Neutrophil (primary cell): Measurements from ENCODE around the gene DNAJC5G.

ENCODE experiments used
- H3K27ac ChIP-seq: fragments of 200-600 bp; sonication (generic); 2 replicates; pipeline ENCODE4 v1.5.1; 2016; ENCODE audit warnings: mild to moderate bottlenecking, moderate library complexity
- H3K27me3 ChIP-seq: fragments of 200-600 bp; sonication (generic); 2 replicates; pipeline ENCODE4 v1.6.0; 2016; ENCODE audit warnings: mild to moderate bottlenecking
- H3K36me3 ChIP-seq: fragments of 200-600 bp; sonication (generic); 2 replicates; pipeline ENCODE4 v1.5.1; 2017
- H3K4me1 ChIP-seq, 2 experiments: fragments of 200-600 bp in 1 of 2; sonication (generic) in 1 of 2; 1 replicate in 1 of 2; 2 replicates in 1 of 2; pipeline versions ENCODE4 v1.5.1 to v1.6.1; 2013 to 2016; ENCODE audit warnings: low read depth in 1 of 2, low read length in 1 of 2, mild to moderate bottlenecking in 1 of 2, moderate library complexity in 1 of 2; ENCODE audit not compliant: control insufficient read depth in 1 of 2, insufficient read depth in 1 of 2
- H3K4me3 ChIP-seq, 2 experiments: fragments of 200-600 bp in 1 of 2; sonication (generic) in 1 of 2; 1 replicate in 1 of 2; 2 replicates in 1 of 2; pipeline ENCODE4 v1.5.1; 2013 to 2016; ENCODE audit warnings: low read depth in 1 of 2, low read length in 1 of 2, mild to moderate bottlenecking in 1 of 2, moderate library complexity in 1 of 2
- H3K9me3 ChIP-seq: fragments of 200-600 bp; sonication (generic); 2 replicates; pipeline ENCODE4 v1.5.1; 2016
- TF ChIP-seq, protein P1 (sequence below): fragments of 200-600 bp; sonication (generic); IDR thresholded peaks from 2 replicates; pipeline ENCODE4 v1.5.1; 2016; ENCODE audit warnings: antibody characterized with exemption

Gene DNAJC5G

DNA sequence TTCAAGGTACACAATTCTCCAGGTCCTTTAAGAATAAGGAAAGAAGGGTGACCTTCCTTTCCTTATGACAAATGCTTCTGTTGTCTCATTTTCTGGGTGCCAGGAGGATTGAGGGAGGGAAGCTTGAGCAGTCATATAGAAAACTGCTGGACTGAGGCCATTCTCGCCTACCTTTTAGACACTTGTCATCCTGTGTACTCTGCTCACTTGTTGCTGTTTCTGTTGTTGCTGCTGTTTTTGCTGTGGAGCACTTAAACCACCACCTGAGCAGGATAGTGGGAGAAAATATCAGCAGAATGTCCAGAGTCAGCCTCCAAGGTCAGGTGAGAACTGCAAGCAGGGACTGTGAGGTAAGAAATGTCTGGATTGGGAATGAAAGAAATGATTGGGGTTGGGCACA, 2.8 kb downstream of the DNAJC5G start:
- Histone ChIP-seq H3K27me3 (peaks cover 29% of the 10 kb centered on the region), H3K27ac (no peak overlapping the region), H3K9me3 (no peaks in the 10 kb centered on the region), H3K4me3 (no peak overlapping the region), H3K4me1 (no peaks in the 10 kb centered on the region), H3K36me3 (no peaks in the 10 kb centered on the region)
- TF ChIP-seq, protein P1, sequence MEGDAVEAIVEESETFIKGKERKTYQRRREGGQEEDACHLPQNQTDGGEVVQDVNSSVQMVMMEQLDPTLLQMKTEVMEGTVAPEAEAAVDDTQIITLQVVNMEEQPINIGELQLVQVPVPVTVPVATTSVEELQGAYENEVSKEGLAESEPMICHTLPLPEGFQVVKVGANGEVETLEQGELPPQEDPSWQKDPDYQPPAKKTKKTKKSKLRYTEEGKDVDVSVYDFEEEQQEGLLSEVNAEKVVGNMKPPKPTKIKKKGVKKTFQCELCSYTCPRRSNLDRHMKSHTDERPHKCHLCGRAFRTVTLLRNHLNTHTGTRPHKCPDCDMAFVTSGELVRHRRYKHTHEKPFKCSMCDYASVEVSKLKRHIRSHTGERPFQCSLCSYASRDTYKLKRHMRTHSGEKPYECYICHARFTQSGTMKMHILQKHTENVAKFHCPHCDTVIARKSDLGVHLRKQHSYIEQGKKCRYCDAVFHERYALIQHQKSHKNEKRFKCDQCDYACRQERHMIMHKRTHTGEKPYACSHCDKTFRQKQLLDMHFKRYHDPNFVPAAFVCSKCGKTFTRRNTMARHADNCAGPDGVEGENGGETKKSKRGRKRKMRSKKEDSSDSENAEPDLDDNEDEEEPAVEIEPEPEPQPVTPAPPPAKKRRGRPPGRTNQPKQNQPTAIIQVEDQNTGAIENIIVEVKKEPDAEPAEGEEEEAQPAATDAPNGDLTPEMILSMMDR, result no peak

GRCh38 chr2:27280826-27281225, 5.6 kb downstream of the DNAJC5G start:
- TF ChIP-seq, protein P1, result no peak
- no peak overlapping the region for H3K27ac ChIP-seq
- H3K4me1 ChIP-seq, result no peaks in the 10 kb centered on the region
- no peaks in the 10 kb centered on the region for H3K9me3 ChIP-seq
- no peak overlapping the region for H3K4me3 ChIP-seq
- peaks cover 29% of the 10 kb centered on the region for H3K27me3 ChIP-seq
- no peaks in the 10 kb centered on the region for H3K36me3 ChIP-seq

DNA sequence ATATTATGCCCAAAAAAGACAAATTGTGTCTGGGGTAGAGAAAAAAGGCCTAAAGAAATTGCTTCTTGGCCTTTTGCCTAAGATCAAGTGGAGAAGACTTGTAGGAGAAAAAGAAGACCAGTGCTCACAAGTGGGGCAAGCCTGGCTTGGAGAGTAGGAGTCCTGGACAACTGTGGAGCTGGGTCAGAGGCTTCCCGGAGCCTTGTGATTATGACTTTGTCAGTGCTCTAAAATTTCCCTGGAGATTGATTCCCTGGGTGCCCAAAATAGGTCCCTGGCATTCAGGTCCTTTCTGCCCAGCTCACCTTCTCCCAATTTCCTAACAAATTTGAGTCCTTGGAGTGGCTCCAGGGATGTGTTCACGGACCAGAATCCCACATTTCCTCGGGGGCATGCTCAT, 6.2 kb downstream of the DNAJC5G start:
- TF ChIP-seq, protein P1, result no peak
- Histone ChIP-seq H3K36me3 (no peaks in the 10 kb centered on the region), H3K4me1 (no peaks in the 10 kb centered on the region), H3K9me3 (no peaks in the 10 kb centered on the region), H3K27ac (no peak overlapping the region), H3K27me3 (peaks cover 29% of the 10 kb centered on the region), H3K4me3 (no peak overlapping the region)

- TF ChIP-seq, protein P1, result no peak
- no peak within 1 kb of the TSS for H3K27ac ChIP-seq
- no peak within 1 kb of the TSS for H3K4me3 ChIP-seq
- H3K36me3 ChIP-seq, result no peaks in the 10 kb centered on the region
- H3K27me3 ChIP-seq, result peaks cover 27% of the 10 kb centered on the region
- no peaks in the 10 kb centered on the region for H3K4me1 ChIP-seq
- H3K9me3 ChIP-seq, result no peaks in the 10 kb centered on the region
Measured at GRCh38 chr2:27281855-27282559, 6.8 kb downstream of the DNAJC5G start, which contains the start of gene TRIM54. TSS of gene TRIM54 (plus strand) at chr2:27282429. CDS start at chr2:27282732, 303 bp downstream.

- TF ChIP-seq, protein P1, result no peak
- H3K4me3 ChIP-seq, result no peak overlapping the region
- peaks cover 24% of the 10 kb centered on the region for H3K27me3 ChIP-seq
- no peaks in the 10 kb centered on the region for H3K9me3 ChIP-seq
- H3K27ac ChIP-seq, result no peak overlapping the region
- H3K36me3 ChIP-seq, result no peaks in the 10 kb centered on the region
- H3K4me1 ChIP-seq, result no peaks in the 10 kb centered on the region
Measured at GRCh38 chr2:27282892-27283291, 7.7 kb downstream of the DNAJC5G start.
